ENCODE data around the gene IL11RA. TPM values are rescaled to one million over a fixed set of nuclear protein-coding genes. Genes with fewer than 3 reads are reported as not detected.

IL11RA gene
- total RNA-seq (2022; extraction: Qiagen RNA extraction; ENCODE audit: low read depth), result 3.2 to 7.1 TPM (median 6.1 TPM) in 5 replicates

DNA sequence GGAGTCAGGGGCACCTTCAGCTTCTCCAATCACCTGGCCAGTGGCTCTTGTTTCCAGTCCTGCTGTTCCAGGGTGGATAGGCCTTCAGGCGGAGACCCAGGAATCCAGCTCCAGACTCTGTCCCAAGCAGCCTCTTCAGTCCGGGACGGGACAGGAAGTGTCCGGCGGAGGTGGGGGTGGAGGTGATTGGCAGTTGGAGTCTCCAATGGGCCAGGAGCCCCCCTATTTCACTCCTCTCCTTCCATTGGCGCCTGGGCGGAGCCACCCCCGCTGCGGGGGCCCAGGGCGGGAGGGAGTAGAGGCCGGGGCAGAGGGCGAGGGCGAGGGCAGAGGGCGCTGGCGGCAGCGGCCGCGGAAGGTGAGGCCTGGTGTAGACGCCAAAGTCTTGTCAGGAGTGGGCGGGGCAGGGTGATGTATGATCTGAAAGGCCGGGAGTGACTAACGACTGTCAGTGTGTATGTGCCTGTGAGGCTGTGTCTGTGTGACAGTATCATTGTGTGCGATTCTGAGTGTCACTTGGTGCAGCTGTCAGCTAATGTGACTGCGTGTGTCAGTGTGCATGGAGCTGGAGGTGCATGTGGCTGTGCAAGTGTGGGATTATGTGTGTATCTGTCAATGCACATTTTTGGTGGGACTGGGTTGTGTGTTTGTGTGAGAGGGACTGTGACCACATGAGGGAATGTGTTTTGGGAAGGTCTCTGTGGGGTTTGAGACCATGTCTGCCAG is at the start of gene IL11RA:
TSS of gene IL11RA (plus strand) at position 310 of the 726 bp plus-strand sequence. CDS start 3,033 bp downstream, outside the sequence.

GRCh38 chr9:34611811-34612787 is 39.9 kb upstream of the IL11RA start, which contains the start of gene RPP25L:
TSS of gene RPP25L (minus strand) at chr9:34612097. CDS start at chr9:34611296, 801 bp downstream.

GRCh38 chr9:34620061-34620994 is 31.7 kb upstream of the IL11RA start, which contains the start of gene DCTN3:
TSS of gene DCTN3 (minus strand) at chr9:34620495. CDS start at chr9:34620464, 31 bp downstream.

DNA sequence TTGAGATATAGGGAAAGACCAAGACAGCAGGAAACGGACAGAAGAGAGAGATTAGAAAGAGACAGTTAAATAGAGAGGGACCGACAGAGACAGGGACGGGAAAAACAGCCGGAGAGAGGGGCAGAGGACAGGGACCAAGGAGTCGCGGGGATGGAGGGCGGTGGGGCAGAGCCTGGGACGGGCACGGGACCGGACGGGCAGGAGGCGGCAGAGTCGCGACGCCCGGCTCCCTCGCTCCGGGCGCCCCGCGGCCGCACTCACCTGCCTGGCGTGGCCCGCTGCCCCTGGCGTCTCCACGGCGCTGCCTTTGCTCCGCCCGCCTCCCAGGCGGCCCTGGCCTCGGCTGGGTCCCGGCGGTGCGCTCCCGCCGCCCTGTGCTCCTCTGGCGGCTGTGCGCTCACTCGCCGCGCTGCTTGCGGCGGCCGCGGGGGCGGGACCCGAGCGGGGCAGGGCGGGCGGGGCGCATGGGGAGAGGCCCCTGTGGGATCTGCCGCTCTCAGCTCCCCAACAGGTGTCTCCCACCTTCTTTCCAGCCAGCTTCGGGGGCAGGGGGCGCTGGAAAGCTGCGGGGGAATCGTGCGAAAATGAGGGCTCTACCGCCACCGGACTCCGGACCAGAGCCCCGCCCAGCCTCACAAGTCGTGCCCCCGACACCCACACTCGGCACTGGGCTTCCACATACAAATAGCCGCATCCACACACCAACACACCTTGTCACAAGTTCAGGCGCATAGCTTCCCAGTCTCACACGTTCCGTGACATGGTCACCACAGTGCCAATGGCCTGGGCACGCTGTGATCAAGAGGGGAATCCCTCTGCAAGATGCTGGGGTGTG is 23.1 kb upstream of the IL11RA start, which contains the start of gene ARID3C:
TSS of gene ARID3C (minus strand) at position 411 of the 835 bp plus-strand sequence. CDS start 1,052 bp downstream, outside the sequence.

GRCh38 chr9:34637356-34638137 is 14.4 kb upstream of the IL11RA start, which contains the start of gene SIGMAR1:
TSS of gene SIGMAR1 (minus strand) at chr9:34637787. CDS start at chr9:34637697, 90 bp downstream.

GRCh38 chr9:34646211-34647083 is 5.5 kb upstream of the IL11RA start, which contains the start of gene GALT:
TSS of gene GALT (plus strand) at chr9:34646675. CDS start at chr9:34646705, 30 bp downstream.

DNA sequence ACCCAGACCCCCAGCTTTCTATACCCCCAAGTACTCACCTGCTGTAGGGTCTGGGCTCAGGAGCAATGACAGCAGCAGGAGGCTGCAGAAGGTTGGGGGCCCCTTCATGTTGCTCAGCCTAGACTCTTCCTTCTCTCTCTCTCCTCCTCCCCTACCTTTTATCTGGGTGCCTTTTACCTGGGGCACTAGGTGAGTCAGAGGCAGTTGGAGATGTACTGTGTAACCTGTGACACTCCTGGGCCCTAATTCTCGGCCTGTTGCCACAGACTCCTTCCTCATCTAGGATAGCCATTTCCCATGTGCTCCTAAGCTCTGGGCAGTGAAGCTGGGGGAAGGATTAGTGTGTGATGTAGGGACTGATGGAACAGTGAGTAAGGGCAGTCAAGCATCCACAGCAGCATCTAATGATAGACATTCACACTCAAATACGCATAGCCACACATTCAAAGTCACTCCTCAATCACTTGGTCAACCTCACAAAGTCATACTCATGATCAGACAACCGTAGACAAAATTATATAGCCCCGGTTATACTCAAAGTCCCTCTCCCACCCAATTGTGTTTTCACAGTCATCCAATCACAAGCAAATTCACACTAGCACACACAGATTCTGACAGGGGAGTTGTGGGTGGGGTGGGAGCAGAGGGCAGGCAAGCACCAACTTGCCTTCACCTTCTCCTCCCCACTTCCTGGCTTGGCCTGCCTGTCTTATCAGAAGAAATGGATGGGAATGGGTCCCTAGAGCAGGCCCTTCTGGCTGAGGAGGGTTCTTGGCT is 10.7 kb downstream of the IL11RA start, which contains the start of gene CCL27:
TSS of gene CCL27 (minus strand) at position 132 of the 777 bp plus-strand sequence. CDS start at position 108, 24 bp downstream.

GRCh38 chr9:34690983-34691935 is 39.3 kb downstream of the IL11RA start, which contains the start of gene CCL19:
TSS of gene CCL19 (minus strand) at chr9:34691276. CDS start at chr9:34691139, 137 bp downstream.

GRCh38 chr9:34710023-34710422 is 58.0 kb downstream of the IL11RA start, which contains the start of gene CCL21:
TSS of gene CCL21 (minus strand) at chr9:34710136. CDS start at chr9:34710066, 70 bp downstream.

Other genes starting within 250 kb of the IL11RA start
- gene FAM219A, start 193.6 kb upstream of the IL11RA start, total RNA-seq (2022; extraction: Qiagen RNA extraction; ENCODE audit: low read depth), result 14.5 to 19.1 TPM (median 18.6 TPM) in 5 replicates
- gene DNAI1, start 193.4 kb upstream of the IL11RA start, total RNA-seq (2022; extraction: Qiagen RNA extraction; ENCODE audit: low read depth), result 0.12 to 0.42 TPM (median 0.15 TPM) in 5 replicates
- 0.66 to 2.6 TPM (median 1.9 TPM) in 5 replicates for gene ENHO, start 129.2 kb upstream of the IL11RA start, total RNA-seq (2022; extraction: Qiagen RNA extraction; ENCODE audit: low read depth)
- gene CNTFR, start 62.5 kb upstream of the IL11RA start, total RNA-seq (2022; extraction: Qiagen RNA extraction; ENCODE audit: low read depth), result 0.08 to 0.22 TPM (median 0.14 TPM) in 3 of 5 replicates, not detected in the others
- 37.8 to 51.7 TPM (median 46.0 TPM) in 5 replicates for gene RPP25L, start 40.1 kb upstream of the IL11RA start, total RNA-seq (2022; extraction: Qiagen RNA extraction; ENCODE audit: low read depth)
- gene DCTN3, start 31.7 kb upstream of the IL11RA start, total RNA-seq (2022; extraction: Qiagen RNA extraction; ENCODE audit: low read depth), result 102 to 123 TPM (median 108 TPM) in 5 replicates
- gene ARID3C, start 23.1 kb upstream of the IL11RA start, total RNA-seq (2022; extraction: Qiagen RNA extraction; ENCODE audit: low read depth), result 0.07 to 0.17 TPM (median 0.13 TPM) in 3 of 5 replicates, not detected in the others
- gene SIGMAR1, start 14.4 kb upstream of the IL11RA start, total RNA-seq (2022; extraction: Qiagen RNA extraction; ENCODE audit: low read depth), result 163 to 210 TPM (median 202 TPM) in 5 replicates
- gene GALT, start 5.5 kb upstream of the IL11RA start, total RNA-seq (2022; extraction: Qiagen RNA extraction; ENCODE audit: low read depth), result 15.5 to 21.5 TPM (median 19.6 TPM) in 5 replicates
- gene CCL27, start 10.5 kb downstream of the IL11RA start, total RNA-seq (2022; extraction: Qiagen RNA extraction; ENCODE audit: low read depth), result 0.22 to 0.41 TPM (median 0.23 TPM) in 3 of 5 replicates, not detected in the others
- not detected in 5 replicates for gene CCL19, start 39.1 kb downstream of the IL11RA start, total RNA-seq (2022; extraction: Qiagen RNA extraction; ENCODE audit: low read depth)
- gene CCL21, start 58.0 kb downstream of the IL11RA start, total RNA-seq (2022; extraction: Qiagen RNA extraction; ENCODE audit: low read depth), result not detected in 5 replicates

Data from A549 treated with RU486 at 1 μM for 4 hours (cell line).